ENCODE measurements around the gene WNT3A. TPM values are rescaled to one million over a fixed set of nuclear protein-coding genes. Genes with fewer than 3 reads are reported as not detected.

Gene WNT3A
- total and polyA plus RNA-seq, 2 of the 4 experiments (the other 2 are of a cell fraction) = not detected

- in situ Hi-C loops (cut with MboI; ENCODE audit: low sequenced_read_pairs) (no loop called here), intact Hi-C loops (cut with micrococcal nuclease) (no loop called here), dilution Hi-C loops (cut with HindIII; ENCODE audit: low sequenced_read_pairs, unreplicated experiment) (no loop called here)
- Histone ChIP-seq H3K56ac (ENCODE audit: extremely low read depth, insufficient read depth, low read length) (no peak overlapping the region), H3K9me3 (ENCODE audit: control insufficient read depth, insufficient read depth, low read length) (peaks cover 9% of the 10 kb centered on the region; the same call in 1 of the 2 replicates), H3K79me1 (ENCODE audit: low read depth in 1 of 2, low read length in 2 of 2) (peaks cover 0 to 60% of the 10 kb centered on the region in 2 experiments; a peak in 3 of 4 replicates), H3K9me1 (ENCODE audit: insufficient read depth, low read length) (peaks cover 35% of the 10 kb centered on the region), H3K4ac (ENCODE audit: low read depth, low read length) (no peak overlapping the region), H2AK9ac (replicated peaks; ENCODE audit: low read depth, low read length, poor library complexity) (no peak overlapping the region), H3K14ac (replicated peaks; ENCODE audit: low read depth, low read length) (no peak overlapping the region), H2AK5ac (ENCODE audit: low read depth, low read length) (no peak overlapping the region), H3K4me2 (ENCODE audit: low read depth, low read length) (no peak overlapping the region), H3K36me3 (ENCODE audit: control insufficient read depth, insufficient read depth, low read length) (peaks cover 53% of the 10 kb centered on the region), H4K8ac (ENCODE audit: low read depth in 2 of 2, low read length in 2 of 2) (no peak overlapping the region), H2BK20ac (ENCODE audit: low read depth, low read length) (no peak overlapping the region), H3K4me1 (ENCODE audit: control insufficient read depth, insufficient read depth, low read length) (peaks cover 9% of the 10 kb centered on the region), H4K91ac (ENCODE audit: insufficient read depth, low read depth, low read length) (no peak overlapping the region), H4K20me1 (ENCODE audit: insufficient read depth, low read length) (peaks cover 100% of the 10 kb centered on the region), H3K18ac (ENCODE audit: low read depth, low read length) (no peak overlapping the region), H3K27me3 (ENCODE audit: control insufficient read depth, insufficient read depth, low read length) (no peaks in the 10 kb centered on the region), H2BK120ac (ENCODE audit: low read depth, low read length) (no peak overlapping the region), H3K9ac (ENCODE audit: low read depth, low read length) (no peak overlapping the region), H2AFZ (replicated peaks; ENCODE audit: low read length, poor library complexity) (no peak overlapping the region), H4K5ac (ENCODE audit: low read depth, low read length) (no peak overlapping the region), H3K4me3 (ENCODE audit: insufficient read depth, low read depth, low read length) (no peak overlapping the region), H2BK5ac (ENCODE audit: low read depth, low read length, poor library complexity, severe bottlenecking) (no peak overlapping the region), H3K27ac (ENCODE audit: insufficient read depth, low read length) (no peak overlapping the region), H3K23ac (ENCODE audit: low read depth, low read length) (no peak overlapping the region), H2BK15ac (ENCODE audit: low read depth, low read length) (no peak overlapping the region)
- WGBS, 2 experiments (ENCODE audit: extremely low coverage in 2 of 2, insufficient read length in 1 of 2) = no CpG with 5 or more reads among the region's 4 CpGs
- TF ChIP-seq MAFK (IDR thresholded peaks at IDR 0.05; ENCODE audit: low read depth, low read length) (no peak), CHD1 (IDR thresholded peaks at IDR 0.05; ENCODE audit: low read depth, low read length) (no peak), MAZ (IDR thresholded peaks at IDR 0.05; ENCODE audit: borderline replicate concordance, low read depth, low read length) (no peak), BHLHE40 (IDR thresholded peaks at IDR 0.05; ENCODE audit: low read depth, low read length) (no peak), FOS (IDR thresholded peaks at IDR 0.05; ENCODE audit: low read depth, low read length) (no peak), RFX5 (IDR thresholded peaks at IDR 0.05; ENCODE audit: low read depth, low read length) (no peak)
- TF ChIP-seq, protein P1, sequence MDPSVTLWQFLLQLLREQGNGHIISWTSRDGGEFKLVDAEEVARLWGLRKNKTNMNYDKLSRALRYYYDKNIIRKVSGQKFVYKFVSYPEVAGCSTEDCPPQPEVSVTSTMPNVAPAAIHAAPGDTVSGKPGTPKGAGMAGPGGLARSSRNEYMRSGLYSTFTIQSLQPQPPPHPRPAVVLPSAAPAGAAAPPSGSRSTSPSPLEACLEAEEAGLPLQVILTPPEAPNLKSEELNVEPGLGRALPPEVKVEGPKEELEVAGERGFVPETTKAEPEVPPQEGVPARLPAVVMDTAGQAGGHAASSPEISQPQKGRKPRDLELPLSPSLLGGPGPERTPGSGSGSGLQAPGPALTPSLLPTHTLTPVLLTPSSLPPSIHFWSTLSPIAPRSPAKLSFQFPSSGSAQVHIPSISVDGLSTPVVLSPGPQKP (IDR thresholded peaks at IDR 0.05; ENCODE audit: borderline replicate concordance, low read depth, low read length) = no peak
- no peak for DNase-seq
- POLR2A ChIA-PET (ENCODE audit: unreplicated experiment) = no interaction called here
- CTCF ChIA-PET = no interaction called here
- BruUV-seq (replicated peaks) = no TSS peak
- ATAC-seq (ENCODE audit: low read depth) = no peak
Observed at GRCh38 chr1:228095161-228095560, 88.4 kb downstream of the WNT3A start.
